NOMO-1 treated with dmso at 0.1 percent for 144 hours (cell line): ENCODE results near the gene KRTAP5-1.
"Not testable (repeated sequence)": the region's sequence is repeated elsewhere in the genome, so short reads cannot be mapped to it uniquely, and the experiment has no call there.

Experiments
- DNase-seq: peaks from one replicate; lab custom pipeline; 2025; ENCODE audit not compliant: unreplicated experiment; lab: John Stamatoyannopoulos, UW

The KRTAP5-1 gene

GRCh38 chr11:1584661-1585370 is at the start of gene KRTAP5-1:
Gene KRTAP5-1 (minus strand): TSS chr11:1585283. CDS start chr11:1585249, 34 bp downstream.
- DNase-seq: not testable (repeated sequence)

GRCh38 chr11:1633864-1634263 is 48.8 kb upstream of the KRTAP5-1 start:
- DNase-seq: no peak

DNA sequence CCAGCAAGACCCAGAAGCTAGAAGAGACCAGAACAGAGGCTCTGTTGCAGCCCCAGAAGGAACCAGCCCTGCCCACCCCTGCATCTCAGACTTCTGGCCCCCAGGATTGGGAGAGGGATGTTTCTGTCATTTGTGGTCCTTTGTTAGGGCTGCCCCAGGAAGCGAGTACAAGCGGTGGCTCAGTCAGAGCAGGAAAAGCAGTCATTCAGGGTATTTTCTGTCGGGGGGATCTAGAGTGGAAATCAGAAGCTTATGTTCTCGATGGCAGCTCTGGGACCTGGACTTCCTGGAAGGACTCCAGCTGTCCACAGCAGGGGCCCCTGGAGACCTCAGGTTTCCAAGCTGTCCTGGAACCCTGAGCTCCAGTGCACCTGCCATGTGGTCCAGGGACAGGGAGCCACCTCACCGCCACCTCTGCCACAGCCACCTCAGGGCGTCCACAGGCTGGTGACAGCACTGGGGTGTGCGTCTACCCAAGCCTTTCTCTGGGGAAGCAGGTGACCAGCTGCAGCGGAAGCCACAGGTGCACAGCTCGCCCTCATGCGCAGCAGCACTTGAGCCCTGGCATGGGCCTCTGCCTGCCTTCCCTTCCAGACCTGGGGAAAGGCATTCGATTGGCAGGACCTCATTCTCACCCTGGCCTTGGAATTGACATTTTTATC is 47.1 kb upstream of the KRTAP5-1 start:
- DNase-seq: no peak

- DNase-seq: no peak
Observed at GRCh38 chr11:1631066-1631568, 46.0 kb upstream of the KRTAP5-1 start.

- DNase-seq: no peak
Observed at GRCh38 chr11:1630271-1630670, 45.2 kb upstream of the KRTAP5-1 start.

DNA sequence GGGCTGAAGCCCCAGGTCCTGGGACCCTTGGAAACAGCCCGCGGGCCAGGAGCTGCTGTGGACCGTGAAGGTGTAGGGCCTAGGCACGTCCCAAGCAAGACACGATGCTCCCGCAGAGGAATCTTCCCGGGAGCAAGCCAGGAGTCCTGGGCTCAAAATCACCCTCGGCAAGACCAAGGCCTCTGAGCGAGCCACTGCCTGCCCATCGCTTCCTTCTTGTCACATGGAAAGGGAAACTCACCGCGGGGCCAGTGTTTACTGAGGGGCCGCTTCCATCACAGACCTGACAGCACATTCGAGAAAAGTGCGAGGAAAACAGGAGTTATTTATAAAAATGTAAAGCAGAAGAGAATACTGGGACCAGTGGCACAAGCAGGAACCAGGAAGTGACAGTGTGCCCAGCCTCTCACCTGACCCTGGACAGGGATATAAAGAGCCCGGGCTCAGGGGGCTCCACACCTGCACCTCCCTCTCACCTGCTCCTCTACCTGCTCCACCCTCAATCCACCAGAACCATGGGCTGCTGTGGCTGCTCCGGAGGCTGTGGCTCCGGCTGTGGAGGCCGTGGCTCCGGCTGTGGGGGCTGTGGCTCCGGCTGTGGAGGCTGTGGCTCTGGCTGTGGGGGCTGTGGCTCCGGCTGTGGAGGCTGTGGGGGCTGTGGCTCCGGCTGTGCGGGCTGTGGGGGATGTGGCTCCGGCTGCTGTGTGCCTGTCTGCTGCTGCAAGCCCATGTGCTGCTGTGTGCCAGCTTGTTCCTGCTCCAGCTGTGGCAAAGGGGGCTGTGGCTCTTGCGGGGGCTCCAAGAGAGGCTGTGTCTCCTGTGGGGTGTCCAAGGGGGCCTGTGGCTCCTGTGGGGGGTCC is 44.5 kb upstream of the KRTAP5-1 start, which contains the start of gene KRTAP5-5:
TSS of gene KRTAP5-5 (plus strand) at position 450 of the 860 bp plus-strand sequence. CDS start at position 516, 66 bp downstream.
- DNase-seq: no peak

- peak; percentile 38 for DNase-seq
Observed at GRCh38 chr11:1628506-1629325, 43.6 kb upstream of the KRTAP5-1 start.

- DNase-seq: no peak
Observed at GRCh38 chr11:1625541-1625940, 40.5 kb upstream of the KRTAP5-1 start.

DNA sequence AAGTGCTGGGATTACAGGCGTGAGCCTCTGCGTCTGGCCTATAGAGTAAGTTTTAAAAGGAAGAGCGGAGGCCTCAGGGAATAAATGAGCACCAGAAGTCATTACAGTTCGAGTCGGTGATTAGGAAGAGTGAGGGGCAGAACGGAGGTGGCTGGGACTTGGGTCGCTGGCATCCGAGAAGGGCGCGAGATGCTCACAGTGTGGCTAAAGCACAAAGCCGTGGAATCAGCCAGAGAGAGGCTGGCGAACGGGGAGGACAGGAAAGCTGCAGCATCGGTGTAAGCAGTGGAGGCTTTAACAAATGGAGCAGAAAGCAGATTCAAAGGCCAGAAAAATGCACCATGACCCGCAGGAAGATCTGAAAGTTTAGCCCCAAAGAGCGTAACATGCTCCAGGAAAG is 39.5 kb upstream of the KRTAP5-1 start:
- DNase-seq: no peak

- DNase-seq: no peak
Observed at GRCh38 chr11:1623716-1624115, 38.6 kb upstream of the KRTAP5-1 start.

- DNase-seq: no peak
Observed at GRCh38 chr11:1622086-1622485, 37.0 kb upstream of the KRTAP5-1 start, which contains the start of gene KRTAP5-4. Gene KRTAP5-4 (minus strand): TSS chr11:1622138. CDS start chr11:1622093, 45 bp downstream.

- DNase-seq: no peak
Observed at GRCh38 chr11:1619449-1619848, 34.4 kb upstream of the KRTAP5-1 start.

GRCh38 chr11:1618231-1618630 is 33.1 kb upstream of the KRTAP5-1 start:
- DNase-seq: no peak

DNA sequence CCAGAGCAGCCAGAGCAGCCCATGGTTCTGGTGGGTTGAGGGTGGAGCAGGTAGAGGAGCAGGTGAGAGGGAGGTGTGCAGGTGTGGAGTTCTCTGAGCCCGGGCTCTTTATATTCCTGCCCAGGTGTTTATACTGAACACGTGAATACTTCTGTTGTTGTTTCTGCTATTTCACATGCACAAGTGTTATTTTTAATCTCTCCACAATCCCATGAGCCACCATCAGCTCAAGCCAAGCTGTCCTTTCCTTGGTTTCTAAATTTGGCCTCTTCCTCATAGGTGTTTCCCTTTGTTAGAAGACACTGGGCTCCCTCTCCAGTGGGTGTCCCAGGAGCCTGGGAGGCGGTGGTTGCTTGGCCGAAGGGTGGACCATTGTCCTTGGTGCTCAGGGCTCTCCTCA is 23.3 kb upstream of the KRTAP5-1 start, which contains the start of gene KRTAP5-3:
TSS of gene KRTAP5-3 (minus strand) at position 101 of the 400 bp plus-strand sequence. CDS start at position 23, 78 bp downstream.
- no peak for DNase-seq

DNA sequence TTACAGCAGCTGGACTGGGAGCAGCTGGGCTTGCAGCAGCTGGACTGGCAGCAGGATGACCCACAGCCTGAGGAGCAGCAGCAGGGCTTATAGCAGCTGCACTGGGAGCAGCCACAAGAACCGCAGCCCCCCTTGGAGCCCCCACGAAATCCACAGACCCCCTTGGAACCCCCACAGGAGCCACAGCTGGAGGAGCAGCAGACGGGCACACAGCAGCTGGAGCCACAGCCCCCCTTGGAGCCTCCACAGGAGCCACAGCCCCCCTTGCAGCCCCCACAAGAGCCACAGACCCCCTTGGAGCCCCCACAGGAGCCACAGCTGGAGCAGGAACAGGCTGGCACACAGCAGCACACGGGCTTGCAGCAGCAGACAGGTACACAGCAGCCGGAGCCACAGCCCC is 22.8 kb upstream of the KRTAP5-1 start:
- not testable (repeated sequence) for DNase-seq

DNA sequence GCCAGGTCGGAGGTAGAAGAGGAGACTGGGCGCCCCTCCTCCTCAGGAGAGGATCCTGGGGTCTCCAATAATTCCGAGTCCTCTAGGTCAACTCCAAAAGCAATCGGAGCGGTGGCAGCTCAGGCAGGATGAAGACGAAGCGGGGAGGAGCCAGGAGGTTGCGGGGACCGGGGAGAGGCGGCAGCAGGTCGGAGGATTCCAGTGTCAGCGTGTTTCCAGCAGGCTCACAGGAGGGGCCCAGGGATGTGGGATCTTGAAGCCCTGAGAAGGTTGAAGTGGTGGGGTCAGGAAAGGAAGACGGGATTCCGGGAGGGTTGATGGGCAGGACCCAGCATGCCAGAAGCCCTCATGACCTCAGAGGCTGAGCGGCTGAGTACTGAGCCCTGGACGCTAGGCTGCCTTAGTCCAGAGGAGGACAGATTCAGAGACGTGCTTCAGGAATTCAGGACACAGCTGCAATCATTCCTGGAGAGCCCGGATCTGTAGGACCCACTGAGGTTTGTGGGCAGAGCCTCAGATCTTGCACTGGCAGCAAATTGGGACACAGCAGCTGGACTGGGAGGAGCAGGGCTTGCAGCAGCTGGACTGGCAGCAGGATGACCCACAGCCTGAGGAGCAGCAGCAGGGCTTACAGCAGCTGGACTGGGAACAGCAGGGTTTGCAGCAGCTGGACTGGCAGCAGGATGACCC is 22.2 kb upstream of the KRTAP5-1 start:
- not testable (repeated sequence) for DNase-seq

DNA sequence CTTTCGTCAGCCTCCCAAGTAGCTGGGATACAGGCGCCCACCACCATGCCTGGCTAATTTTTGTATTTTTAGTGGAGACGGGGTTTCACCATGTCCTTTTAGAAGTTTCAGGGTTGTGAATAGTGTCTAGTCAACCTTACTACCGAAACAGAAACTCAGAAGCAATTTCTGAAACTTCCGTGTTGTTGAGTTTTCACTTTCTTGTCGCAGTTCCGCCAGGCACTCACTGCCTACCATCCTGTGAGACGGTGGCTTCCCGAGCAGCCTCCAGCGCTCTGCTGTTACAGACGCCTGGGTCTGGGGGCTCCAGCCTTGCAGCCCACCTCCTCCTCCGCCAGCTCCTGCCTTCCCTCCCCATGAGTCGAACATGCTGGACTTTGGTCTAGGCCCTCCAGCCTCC is 20.8 kb upstream of the KRTAP5-1 start:
- DNase-seq: peak; percentile 14

DNA sequence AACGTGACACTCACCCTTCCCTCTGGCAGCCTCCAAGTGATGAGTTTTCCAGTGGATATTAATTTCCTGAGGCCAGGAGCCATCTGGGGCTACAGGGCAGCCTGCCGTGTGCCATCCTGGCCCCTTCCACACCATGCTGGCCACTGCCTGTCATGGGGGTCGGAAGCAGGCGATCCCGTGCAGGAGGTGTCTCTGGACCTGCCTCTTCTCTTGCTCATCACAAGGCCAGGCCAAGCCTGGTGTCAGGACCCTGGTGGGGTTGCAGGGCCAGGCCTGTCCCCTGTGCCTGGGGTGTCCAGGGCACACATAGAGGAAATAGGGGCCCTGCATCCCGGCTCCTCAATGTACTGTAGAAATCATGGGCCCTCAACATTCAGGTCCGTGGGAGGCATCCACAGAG is 19.6 kb upstream of the KRTAP5-1 start:
- DNase-seq: no peak

DNA sequence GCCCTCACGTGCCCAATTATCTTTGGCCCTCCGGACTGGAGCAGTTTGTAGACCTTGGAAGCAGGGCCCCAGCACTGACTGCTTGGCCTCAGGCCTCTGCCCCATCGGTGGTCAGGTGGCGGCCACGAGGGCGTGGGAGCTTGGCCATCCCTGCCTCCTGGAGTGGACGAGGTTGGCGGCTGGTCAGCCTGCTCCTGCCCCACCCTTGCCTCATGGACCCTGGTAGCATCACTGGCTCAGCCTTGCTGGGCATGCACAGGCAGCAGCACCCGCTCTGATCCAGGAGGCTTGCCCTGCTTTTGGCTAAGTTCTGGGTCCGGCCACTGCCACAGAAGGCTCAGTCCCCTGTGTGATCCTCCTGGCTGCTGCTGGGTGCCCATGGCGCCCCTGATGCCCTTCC is 19.1 kb upstream of the KRTAP5-1 start:
- DNase-seq: no peak

GRCh38 chr11:1603629-1604028 is 18.5 kb upstream of the KRTAP5-1 start:
- no peak for DNase-seq
